Measurements from ENCODE around the gene MCAT. TPM values are rescaled to one million over a fixed set of nuclear protein-coding genes. Genes with fewer than 3 reads are reported as not detected.
A peak's percentile ranks its signal among the peaks of the same experiment; 100 is the strongest.

Gene MCAT
- total RNA-seq, 2 experiments from 2014 or later, result 14.3 to 15.3 TPM

DNA sequence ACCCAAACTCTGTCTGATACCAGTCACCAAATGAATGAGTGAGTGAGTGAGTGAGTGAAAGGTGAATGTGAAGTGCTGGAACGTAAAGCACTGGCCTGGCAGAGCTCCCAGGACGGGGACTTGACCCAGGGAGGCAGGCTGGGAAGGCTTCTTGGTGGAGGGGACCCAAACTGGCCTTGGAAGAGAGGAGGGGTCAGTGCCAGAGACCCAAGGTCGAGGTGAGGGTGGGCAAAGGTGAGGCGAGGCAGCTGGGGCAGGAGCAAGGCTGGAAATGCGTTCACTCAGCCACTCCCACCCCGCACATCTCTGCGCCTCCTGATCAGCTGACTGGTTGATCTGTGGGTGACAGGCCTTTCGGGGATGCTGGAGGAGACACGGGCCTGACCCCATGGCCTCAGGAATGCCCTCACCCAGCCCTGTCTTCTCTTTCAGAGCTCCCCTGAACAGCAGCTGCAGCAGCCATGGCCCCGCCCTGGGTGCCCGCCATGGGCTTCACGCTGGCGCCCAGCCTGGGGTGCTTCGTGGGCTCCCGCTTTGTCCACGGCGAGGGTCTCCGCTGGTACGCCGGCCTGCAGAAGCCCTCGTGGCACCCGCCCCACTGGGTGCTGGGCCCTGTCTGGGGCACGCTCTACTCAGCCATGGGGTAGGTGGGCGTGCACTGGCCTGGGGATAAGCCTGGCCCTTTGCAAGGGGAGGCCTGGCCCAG, 15.7 kb upstream of the MCAT start:
- ChIA-PET CTCF (no interaction called here), POLR2A (no interaction called here)
- Mint-ChIP-seq H3K4me1 (ENCODE audit: low read depth) (peaks cover 7% of the 10 kb centered on the region), H3K36me3 (peaks cover 4% of the 10 kb centered on the region), H3K27me3 (no peaks in the 10 kb centered on the region), H3K4me3 (no peak overlapping the region), H3K9me3 (no peaks in the 10 kb centered on the region), H3K27ac (no peak overlapping the region)
- intact Hi-C loops (cut with micrococcal nuclease), result no loop called here
- no peak for DNase-seq

- peaks cover 4% of the 10 kb centered on the region for H3K36me3 Mint-ChIP-seq
- CTCF ChIA-PET, result no interaction called here
- H3K4me1 Mint-ChIP-seq (ENCODE audit: low read depth), result peaks cover 8% of the 10 kb centered on the region
- H3K9me3 Mint-ChIP-seq, result no peaks in the 10 kb centered on the region
- POLR2A ChIA-PET, result no interaction called here
- intact Hi-C loops (cut with micrococcal nuclease), result no loop called here
- DNase-seq, result no peak
- H3K4me3 Mint-ChIP-seq, result no peak overlapping the region
- no peaks in the 10 kb centered on the region for H3K27me3 Mint-ChIP-seq
- no peak overlapping the region for H3K27ac Mint-ChIP-seq
Observed at GRCh38 chr22:43157874-43158546, 14.8 kb upstream of the MCAT start.

GRCh38 chr22:43156413-43156812, 13.2 kb upstream of the MCAT start:
- peaks cover 10% of the 10 kb centered on the region for H3K4me1 Mint-ChIP-seq (ENCODE audit: low read depth)
- no peaks in the 10 kb centered on the region for H3K9me3 Mint-ChIP-seq
- no peak overlapping the region for H3K27ac Mint-ChIP-seq
- no peak for DNase-seq
- H3K27me3 Mint-ChIP-seq, result no peaks in the 10 kb centered on the region
- POLR2A ChIA-PET, result no interaction called here
- H3K4me3 Mint-ChIP-seq, result no peak overlapping the region
- H3K36me3 Mint-ChIP-seq, result peaks cover 2% of the 10 kb centered on the region
- CTCF ChIA-PET, result no interaction called here
- intact Hi-C loops (cut with micrococcal nuclease), result no loop called here

DNA sequence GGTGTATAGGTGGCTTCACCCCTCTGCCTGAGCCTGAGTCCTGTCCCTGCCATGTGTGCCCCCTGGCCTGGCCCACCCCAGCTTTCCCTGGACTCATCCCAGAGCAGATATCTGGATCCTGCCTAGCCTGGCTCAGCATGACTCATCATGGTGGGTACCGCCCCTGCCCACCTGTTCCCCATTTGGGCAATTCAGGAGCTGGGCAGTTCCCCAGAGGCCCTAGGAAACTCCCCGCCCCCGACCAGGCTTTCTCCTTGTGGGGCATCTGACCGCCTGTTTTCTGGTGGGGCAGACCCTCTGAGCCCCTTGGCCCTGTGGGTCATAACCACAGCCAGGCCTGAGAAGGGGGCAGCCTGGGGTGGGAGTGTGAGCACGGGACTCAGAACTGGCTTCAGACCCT, 12.6 kb upstream of the MCAT start:
- H3K36me3 Mint-ChIP-seq, result peaks cover 2% of the 10 kb centered on the region
- DNase-seq, result no peak
- ChIA-PET POLR2A (no interaction called here), CTCF (no interaction called here)
- peaks cover 13% of the 10 kb centered on the region for H3K4me1 Mint-ChIP-seq (ENCODE audit: low read depth)
- no peaks in the 10 kb centered on the region for H3K9me3 Mint-ChIP-seq
- no peaks in the 10 kb centered on the region for H3K27me3 Mint-ChIP-seq
- H3K27ac Mint-ChIP-seq, result no peak overlapping the region
- intact Hi-C loops (cut with micrococcal nuclease), result no loop called here
- H3K4me3 Mint-ChIP-seq, result no peak overlapping the region

DNA sequence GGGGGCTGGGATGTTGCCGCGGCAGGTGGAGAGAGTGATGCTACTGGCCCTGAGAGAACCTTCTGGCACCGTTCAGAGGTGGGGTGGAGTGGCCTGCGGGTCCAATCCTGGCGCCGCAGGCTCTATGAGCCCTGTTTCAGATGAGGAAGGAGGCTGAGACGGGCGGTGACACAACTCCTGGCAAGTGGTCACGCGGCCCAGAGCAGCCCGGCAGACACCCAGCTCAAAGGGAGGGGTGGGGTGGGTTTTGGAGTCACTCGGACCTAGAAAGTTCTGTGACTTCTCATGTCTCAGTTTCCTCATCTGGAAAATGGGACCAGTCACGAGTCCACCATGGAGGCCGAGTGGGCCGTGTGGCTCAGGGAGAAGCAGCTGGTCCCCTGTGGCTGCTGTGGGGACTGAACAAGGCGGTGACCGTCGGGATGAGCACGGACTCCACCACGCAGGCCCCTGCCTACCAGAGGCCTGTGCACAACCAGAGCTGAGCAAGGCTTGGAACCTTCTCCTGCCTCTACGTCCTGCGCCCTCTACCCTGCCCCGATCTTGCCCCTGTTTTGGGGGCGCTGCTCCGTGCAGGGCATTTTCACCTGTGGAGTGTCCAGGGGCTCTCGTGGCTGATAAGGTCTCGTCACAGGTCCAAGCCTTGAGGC, 11.8 kb upstream of the MCAT start:
- POLR2A ChIA-PET, result no interaction called here
- no peaks in the 10 kb centered on the region for H3K9me3 Mint-ChIP-seq
- H3K36me3 Mint-ChIP-seq, result no peaks in the 10 kb centered on the region
- H3K27ac Mint-ChIP-seq, result no peak overlapping the region
- H3K4me3 Mint-ChIP-seq, result no peak overlapping the region
- DNase-seq, result no peak
- intact Hi-C loops (cut with micrococcal nuclease), result loop anchor here (5.0 kb wide), 2 partner anchors 32 to 68 kb away; partner anchors contain the start of genes TTLL1 and TTLL12
- CTCF ChIA-PET, result no interaction called here
- peaks cover 14% of the 10 kb centered on the region for H3K4me1 Mint-ChIP-seq (ENCODE audit: low read depth)
- H3K27me3 Mint-ChIP-seq, result no peaks in the 10 kb centered on the region

DNA sequence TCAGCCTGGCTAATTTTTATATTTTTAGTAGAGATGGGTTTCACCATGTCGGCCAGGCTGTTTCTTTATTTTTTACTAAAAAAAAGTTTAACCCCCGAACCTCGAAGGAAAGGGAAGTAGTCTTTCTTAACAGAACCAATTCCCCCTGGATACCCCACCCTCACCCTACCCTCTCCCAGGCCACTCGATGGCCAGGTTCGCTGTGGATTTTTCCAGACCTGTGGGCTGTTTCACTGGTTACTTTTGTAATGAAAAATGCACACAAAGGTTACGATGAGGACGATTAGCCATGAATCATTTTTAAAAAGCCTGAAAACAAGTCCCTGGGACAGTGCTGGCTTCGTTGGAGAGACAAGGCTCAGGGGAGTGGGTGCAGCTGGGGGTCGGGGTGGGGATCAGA, 10.7 kb upstream of the MCAT start:
- H3K36me3 Mint-ChIP-seq, result no peaks in the 10 kb centered on the region
- CTCF ChIA-PET, result interaction anchor here (0.6 to 2.5 kb wide), 2 partner anchors 34 to 531 kb away, joined by 3 to 9 read pairs; no protein-coding TSS in a partner anchor
- POLR2A ChIA-PET, result no interaction called here
- no peak for DNase-seq
- peaks cover 14% of the 10 kb centered on the region for H3K4me1 Mint-ChIP-seq (ENCODE audit: low read depth)
- H3K4me3 Mint-ChIP-seq, result no peak overlapping the region
- intact Hi-C loops (cut with micrococcal nuclease), result loop anchor here (5.0 kb wide), 2 partner anchors 33 to 67 kb away; partner anchors contain the start of genes TTLL1 and TTLL12
- H3K9me3 Mint-ChIP-seq, result no peaks in the 10 kb centered on the region
- no peak overlapping the region for H3K27ac Mint-ChIP-seq
- no peaks in the 10 kb centered on the region for H3K27me3 Mint-ChIP-seq

- intact Hi-C loops (cut with micrococcal nuclease), result loop anchor here (5.0 kb wide), 2 partner anchors 35 to 65 kb away; partner anchors contain the start of genes TTLL1 and TTLL12
- CTCF ChIA-PET, result interaction anchor here (1.0 to 2.5 kb wide), 3 partner anchors 15 to 62 kb away, joined by 3 to 9 read pairs (median 3); no protein-coding TSS in a partner anchor
Observed at GRCh38 chr22:43152357-43153071, 9.3 kb upstream of the MCAT start.

GRCh38 chr22:43152003-43152356, 8.8 kb upstream of the MCAT start:
- Mint-ChIP-seq H3K4me1 (ENCODE audit: low read depth) (peaks cover 21% of the 10 kb centered on the region), H3K27ac (peak overlapping the region; percentile 69), H3K36me3 (no peaks in the 10 kb centered on the region), H3K9me3 (no peaks in the 10 kb centered on the region), H3K4me3 (peak overlapping the region; percentile 64), H3K27me3 (no peaks in the 10 kb centered on the region)
- no peak for DNase-seq
- ChIA-PET POLR2A (interaction anchor here (1.1 to 3.0 kb wide), 3 partner anchors 8 to 36 kb away, joined by 4 to 8 read pairs (median 8); partner anchors contain the start of genes MCAT and TTLL12), CTCF (interaction anchor here (1.5 to 2.5 kb wide), 2 partner anchors 36 to 62 kb away, joined by 3 to 9 read pairs; no protein-coding TSS in a partner anchor)
- intact Hi-C loops (cut with micrococcal nuclease), result loop anchor here (5.0 kb wide), 2 partner anchors 35 to 65 kb away; partner anchors contain the start of genes TTLL1 and TTLL12

More at GRCh38 chr22:43152357-43153071, 9.3 kb upstream of the MCAT start:
- no peaks in the 10 kb centered on the region for H3K36me3 Mint-ChIP-seq
- peak; percentile 76 for DNase-seq
- H3K4me1 Mint-ChIP-seq (ENCODE audit: low read depth), result peaks cover 18% of the 10 kb centered on the region
- no peaks in the 10 kb centered on the region for H3K27me3 Mint-ChIP-seq
- POLR2A ChIA-PET, result interaction anchor here (1.1 to 3.0 kb wide), 3 partner anchors 9 to 35 kb away, joined by 4 to 8 read pairs (median 8); partner anchors contain the start of genes MCAT and TTLL12
- H3K4me3 Mint-ChIP-seq, result peak overlapping the region; percentile 64
- peak overlapping the region; percentile 69 for H3K27ac Mint-ChIP-seq
- no peaks in the 10 kb centered on the region for H3K9me3 Mint-ChIP-seq

DNA sequence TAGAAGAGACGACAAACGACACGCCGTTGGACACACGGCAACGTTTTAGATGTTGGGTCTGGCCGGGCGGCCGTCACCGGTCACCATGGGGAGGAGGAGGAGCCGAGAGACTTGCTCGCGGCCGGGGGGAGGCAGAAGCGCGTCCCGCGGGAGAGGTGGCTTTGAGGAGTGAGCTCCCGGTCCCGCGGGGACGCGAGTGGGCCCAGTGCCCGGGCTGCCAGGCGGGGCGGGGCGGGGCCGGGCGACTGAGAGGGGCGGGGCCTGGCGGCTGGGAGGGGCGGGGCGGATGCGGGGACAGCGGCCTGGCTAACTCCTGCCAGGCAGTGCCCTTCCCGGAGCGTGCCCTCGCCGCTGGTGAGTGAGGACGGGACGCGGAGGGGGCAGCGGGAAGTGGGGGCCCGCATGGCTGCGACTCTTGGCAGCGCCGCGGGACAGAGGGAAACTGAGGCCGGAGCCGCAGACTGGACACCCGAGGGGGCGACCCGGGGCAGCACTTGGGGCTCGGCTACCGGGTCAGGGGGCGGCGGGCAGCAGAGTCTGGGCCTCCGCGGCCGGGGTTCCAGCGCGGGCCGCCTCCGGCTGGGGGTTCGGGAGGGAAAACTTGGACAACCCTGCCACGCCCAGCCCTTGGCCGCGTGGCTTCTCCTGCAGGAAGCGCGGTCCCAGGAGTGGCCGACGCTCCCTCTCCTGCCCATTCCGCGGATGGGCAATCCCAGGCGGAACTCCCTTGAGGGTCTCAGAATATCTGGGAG, 8.2 kb upstream of the MCAT start, which contains the start of gene TSPO:
TSPO (plus strand) TSS at position 309 of the 752 bp plus-strand sequence. CDS start 7,680 bp downstream, outside the sequence.
- Mint-ChIP-seq H3K27me3 (no peaks in the 10 kb centered on the region), H3K4me1 (ENCODE audit: low read depth) (peaks cover 18% of the 10 kb centered on the region), H3K9me3 (no peaks in the 10 kb centered on the region), H3K36me3 (no peaks in the 10 kb centered on the region), H3K4me3 (peak within 1 kb of the TSS; percentile 81), H3K27ac (peak within 1 kb of the TSS; percentile 77)
- CTCF ChIA-PET, result interaction anchor here (2.5 kb wide), 1 partner anchor 36 kb away, joined by 9 read pairs; no protein-coding TSS in a partner anchor
- peak; percentile 78 for DNase-seq
- POLR2A ChIA-PET, result interaction anchor here (0.6 to 3.0 kb wide), 3 partner anchors 8 to 297 kb away, joined by 5 to 8 read pairs (median 8); partner anchors contain the start of genes MCAT and TTLL12
- intact Hi-C loops (cut with micrococcal nuclease), result loop anchor here (5.0 kb wide), 2 partner anchors 36 to 64 kb away; partner anchors contain the start of genes TTLL1 and TTLL12

GRCh38 chr22:43150731-43151206, 7.6 kb upstream of the MCAT start:
- POLR2A ChIA-PET, result interaction anchor here (3.0 kb wide), 1 partner anchor 37 kb away, joined by 8 read pairs; the partner anchor contains the start of gene TTLL12
- no peaks in the 10 kb centered on the region for H3K36me3 Mint-ChIP-seq
- H3K9me3 Mint-ChIP-seq, result no peaks in the 10 kb centered on the region
- H3K27ac Mint-ChIP-seq, result peak overlapping the region; percentile 77
- no peak for DNase-seq
- H3K4me1 Mint-ChIP-seq (ENCODE audit: low read depth), result peaks cover 18% of the 10 kb centered on the region
- intact Hi-C loops (cut with micrococcal nuclease), result loop anchor here (5.0 kb wide), 2 partner anchors 37 to 63 kb away; partner anchors contain the start of genes TTLL1 and TTLL12
- no peaks in the 10 kb centered on the region for H3K27me3 Mint-ChIP-seq
- peak overlapping the region; percentile 81 for H3K4me3 Mint-ChIP-seq
- CTCF ChIA-PET, result no interaction called here
